ENCODE results near the gene ZNF283.

- no peak for TF ChIP-seq CTCF (IDR thresholded peaks at IDR 0.05; ENCODE audit: low read depth, low read length, missing input control)
- TF ChIP-seq GABPA (IDR thresholded peaks at IDR 0.05 in 1 of 2, conservative IDR thresholded peaks at IDR 0.05 in 1 of 2), result peak; percentile 64 to 95
- TF ChIP-seq ZBTB33 (IDR thresholded peaks at IDR 0.05), result peak; percentile 62
- TF ChIP-seq JUND (IDR thresholded peaks at IDR 0.05), result no peak
- peak; percentile 78 for TF ChIP-seq TAF1 (conservative IDR thresholded peaks at IDR 0.05)
- no peak for TF ChIP-seq ATF3 (IDR thresholded peaks at IDR 0.05)
- TF ChIP-seq HNF4G (IDR thresholded peaks at IDR 0.05), result no peak
These were observed at the start of gene ZNF283 for GRCh38 chr19:43826787-43827754.
